B cell (primary cell): Measurements from ENCODE around the gene ZNF57. TPM values are rescaled to one million over a fixed set of nuclear protein-coding genes. Genes with fewer than 3 reads are reported as not detected.
"Not testable (repeated sequence)": the region's sequence is repeated elsewhere in the genome, so short reads cannot be mapped to it uniquely, and the experiment has no call there.

Experiments used
- ATAC-seq: fragments of 200-7000 bp; cut with Tn5 transposase; one replicate; pipeline ENCODE4 v1.10.0; 2021; ENCODE audit warnings: low read depth, mild to moderate bottlenecking, moderate number of reproducible peaks, moderate library complexity
- CTCF ChIA-PET: fragments of 350-600 bp; sonication (Branson Sonifier 250); formaldehyde crosslinking; loops from one replicate; lab custom pipeline; 2021; ENCODE audit warnings: antibody characterized with exemption, inconsistent platforms; lab: Charles Lee
- POLR2A ChIA-PET: fragments of 350-600 bp; sonication (Branson Sonifier 250); formaldehyde crosslinking; loops from one replicate; lab custom pipeline; 2021; ENCODE audit warnings: antibody characterized with exemption; lab: Charles Lee
- DNase-seq: peaks from one replicate; pipeline ENCODE4 v3.0.0; 2013
- H2AFZ ChIP-seq: 2 replicates; pipeline ENCODE4 v1.6.1; 2012; ENCODE audit warnings: mild to moderate bottlenecking, low read depth, low read length; ENCODE audit not compliant: insufficient read depth, poor library complexity, severe bottlenecking
- H3K27ac ChIP-seq, 2 donors: 1 replicate in 1 of 2; 2 replicates in 1 of 2; pipeline ENCODE4 v1.5.1; 2012 to 2013; ENCODE audit warnings: low read length in 2 of 2, mild to moderate bottlenecking in 2 of 2, moderate library complexity in 1 of 2
- H3K27me3 ChIP-seq, 4 experiments: fragments of 200-600 bp in 1 of 4; sonication (generic) in 1 of 4; replicated peaks in 1 of 4; 1 replicate in 2 of 4; 2 replicates in 2 of 4; pipeline versions ENCODE4 v1.6.1 to v1.7.0; 2013 to 2016; ENCODE audit warnings: low read length in 3 of 4, mild to moderate bottlenecking in 2 of 4, mixed read lengths in 1 of 4, moderate library complexity in 1 of 4; ENCODE audit not compliant: insufficient read depth in 4 of 4, control insufficient read depth in 3 of 4; ENCODE audit errors: control extremely low read depth in 1 of 4
- H3K36me3 ChIP-seq, 2 experiments: replicated peaks in 1 of 2; 1 replicate in 1 of 2; 2 replicates in 1 of 2; pipeline versions ENCODE4 v1.6.1 to v1.7.1; 2013; ENCODE audit warnings: low read length in 1 of 2; ENCODE audit not compliant: insufficient read depth in 2 of 2, control insufficient read depth in 1 of 2; ENCODE audit errors: control extremely low read depth in 1 of 2, extremely low read depth in 1 of 2
- H3K4me1 ChIP-seq, 2 donors: fragments of 200-600 bp in 1 of 2; sonication (generic) in 1 of 2; 1 replicate in 1 of 2; 2 replicates in 1 of 2; pipeline versions ENCODE4 v1.5.1 to v1.6.1; 2013 to 2017; ENCODE audit warnings: low read length in 2 of 2; ENCODE audit not compliant: control insufficient read depth in 2 of 2, insufficient read depth in 2 of 2
- H3K4me2 ChIP-seq: replicated peaks from 2 replicates; pipeline ENCODE3; 2012; ENCODE audit warnings: mild to moderate bottlenecking, low read depth, low read length; ENCODE audit not compliant: poor library complexity, severe bottlenecking
- H3K4me3 ChIP-seq, 5 experiments: fragments of 200-600 bp in 1 of 5; sonication (generic) in 1 of 5; 1 replicate in 3 of 5; 2 replicates in 2 of 5; pipeline versions ENCODE4 v1.5.1 to v1.7.0; 2011 to 2016; ENCODE audit warnings: low read length in 4 of 5, mild to moderate bottlenecking in 4 of 5, low read depth in 2 of 5, control low read depth in 1 of 5, moderate library complexity in 1 of 5; ENCODE audit not compliant: insufficient read depth in 1 of 5; ENCODE audit errors: control extremely low read depth in 1 of 5, extremely low read depth in 1 of 5
- H3K79me2 ChIP-seq: fragments of 200-600 bp; sonication (generic); one replicate; pipeline ENCODE4 v1.6.0; 2016; ENCODE audit warnings: low read length; ENCODE audit not compliant: control insufficient read depth, insufficient read depth
- H3K9ac ChIP-seq: fragments of 200-600 bp; sonication (generic); 2 replicates; pipeline ENCODE4 v1.6.1; 2017; ENCODE audit warnings: mild to moderate bottlenecking, low read length, moderate library complexity
- H3K9me3 ChIP-seq, 3 donors: one replicate each; pipeline versions ENCODE4 v1.6.1 to v1.7.1; 2013; ENCODE audit warnings: low read length in 2 of 3; ENCODE audit not compliant: control insufficient read depth in 2 of 3, insufficient read depth in 1 of 3; ENCODE audit errors: control extremely low read depth in 1 of 3
- H4K20me1 ChIP-seq: 2 replicates; pipeline ENCODE4 v1.6.0; 2012; ENCODE audit warnings: mild to moderate bottlenecking, low read length; ENCODE audit not compliant: insufficient read depth, control insufficient read depth, poor library complexity, severe bottlenecking
- H3K27ac Mint-ChIP-seq: one replicate; pipeline ENCODE4 v1.8.0; 2021; ENCODE audit warnings: mixed read lengths
- H3K27me3 Mint-ChIP-seq: one replicate; pipeline ENCODE4 v1.8.0; 2021; ENCODE audit warnings: mixed read lengths
- H3K4me1 Mint-ChIP-seq: one replicate; pipeline ENCODE4 v1.8.0; 2021; ENCODE audit warnings: mixed read lengths
- H3K4me3 Mint-ChIP-seq: one replicate; pipeline ENCODE4 v1.8.0; 2021; ENCODE audit warnings: mixed read lengths
- H3K9me3 Mint-ChIP-seq: one replicate; pipeline ENCODE4 v1.8.0; 2022; ENCODE audit warnings: mixed read lengths; ENCODE audit not compliant: insufficient read depth
- EZH2 ChIP-seq: IDR thresholded peaks from 2 replicates; pipeline ENCODE4 v1.6.1; 2012; ENCODE audit warnings: borderline replicate concordance, low read depth, mild to moderate bottlenecking, moderate library complexity, low read length; ENCODE audit not compliant: insufficient read depth, poor library complexity, severe bottlenecking
- WGBS: methylation state at CpG from one replicate; pipeline ENCODE4 v1.1.5; 2013; ENCODE audit warnings: missing lambda C conversion rate; ENCODE audit not compliant: insufficient coverage; 5-methylcytosine and 5-hydroxymethylcytosine counted together
- intact Hi-C: fragments of 100-400 bp; cut with micrococcal nuclease; formaldehyde crosslinking; loops from one replicate; pipeline ENCODE4 v1.10.0; 2022
- polyA plus RNA-seq: library from polyadenylated mRNA; depleted of rRNA; stranded (reverse); fragments of >200 nt; gene quantifications from 2 replicates; pipeline ENCODE4 v1.2.3, GENCODE V29; 2012
- total RNA-seq, 2 donors: library from RNA; stranded (reverse); fragments of 120-200 nt in 1 of 2; gene quantifications; 1 replicate in 1 of 2; 2 replicates in 1 of 2; pipeline versions ENCODE4 v1.2.3 to v1.2.4, GENCODE V29; 2013 to 2022
- TF ChIP-seq, protein P1 (sequence below): fragments of 200-600 bp; IDR thresholded peaks from one replicate; pipeline ENCODE4 v1.8.0; 2022; ENCODE audit warnings: antibody characterized with exemption, mild to moderate bottlenecking

Gene ZNF57
- total and polyA plus RNA-seq, 2 donors (not counting 1 experiment from before 2014, with no cell fraction given), result 1.4 to 3.4 TPM

DNA sequence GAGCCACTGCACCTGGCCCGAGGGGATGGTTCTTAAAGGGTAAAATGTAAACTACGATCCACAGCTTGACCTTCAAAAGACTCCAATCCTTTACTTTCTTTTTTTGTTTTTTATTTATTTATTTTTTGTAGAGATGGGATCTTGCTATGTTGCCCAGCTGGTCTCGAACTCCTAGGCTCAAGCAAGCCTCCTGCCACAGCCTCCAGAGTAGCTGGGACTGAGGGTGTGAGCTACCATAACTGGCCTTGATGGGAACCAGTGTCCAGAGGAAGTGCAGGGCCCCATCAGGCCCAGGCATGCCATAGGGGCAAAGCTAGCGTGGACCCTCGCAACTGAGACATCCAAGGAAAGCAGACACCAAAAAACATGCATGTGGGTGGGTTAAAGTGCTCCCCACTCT is 62.4 kb downstream of the ZNF57 start:
- no peak overlapping the region for H3K27ac ChIP-seq
- no peak overlapping the region for H3K4me3 Mint-ChIP-seq
- H3K9me3 Mint-ChIP-seq, result no peaks in the 10 kb centered on the region
- H3K9me3 ChIP-seq, result peaks cover 0 to 28% (median 0%) of the 10 kb centered on the region in 3 donors
- no peak overlapping the region for H3K4me3 ChIP-seq
- H3K27ac Mint-ChIP-seq, result no peak overlapping the region
- H4K20me1 ChIP-seq, result no peaks in the 10 kb centered on the region
- no peak overlapping the region for H2AFZ ChIP-seq
- no peaks in the 10 kb centered on the region for H3K27me3 ChIP-seq
- ChIA-PET POLR2A (interaction anchor here (0.7 kb wide), 1 partner anchor 9 kb away, joined by 4 read pairs; no protein-coding TSS in a partner anchor), CTCF (interaction anchor here (0.7 to 15.0 kb wide), 20 partner anchors 8 to 465 kb away, joined by 3 to 281 read pairs (median 4); no protein-coding TSS in a partner anchor)
- H3K36me3 ChIP-seq, result no peaks in the 10 kb centered on the region
- peaks cover 21% of the 10 kb centered on the region for H3K4me1 Mint-ChIP-seq
- H3K9ac ChIP-seq, result no peak overlapping the region
- H3K4me1 ChIP-seq, result peaks cover 21 to 29% of the 10 kb centered on the region in 2 donors
- TF ChIP-seq, protein P1, sequence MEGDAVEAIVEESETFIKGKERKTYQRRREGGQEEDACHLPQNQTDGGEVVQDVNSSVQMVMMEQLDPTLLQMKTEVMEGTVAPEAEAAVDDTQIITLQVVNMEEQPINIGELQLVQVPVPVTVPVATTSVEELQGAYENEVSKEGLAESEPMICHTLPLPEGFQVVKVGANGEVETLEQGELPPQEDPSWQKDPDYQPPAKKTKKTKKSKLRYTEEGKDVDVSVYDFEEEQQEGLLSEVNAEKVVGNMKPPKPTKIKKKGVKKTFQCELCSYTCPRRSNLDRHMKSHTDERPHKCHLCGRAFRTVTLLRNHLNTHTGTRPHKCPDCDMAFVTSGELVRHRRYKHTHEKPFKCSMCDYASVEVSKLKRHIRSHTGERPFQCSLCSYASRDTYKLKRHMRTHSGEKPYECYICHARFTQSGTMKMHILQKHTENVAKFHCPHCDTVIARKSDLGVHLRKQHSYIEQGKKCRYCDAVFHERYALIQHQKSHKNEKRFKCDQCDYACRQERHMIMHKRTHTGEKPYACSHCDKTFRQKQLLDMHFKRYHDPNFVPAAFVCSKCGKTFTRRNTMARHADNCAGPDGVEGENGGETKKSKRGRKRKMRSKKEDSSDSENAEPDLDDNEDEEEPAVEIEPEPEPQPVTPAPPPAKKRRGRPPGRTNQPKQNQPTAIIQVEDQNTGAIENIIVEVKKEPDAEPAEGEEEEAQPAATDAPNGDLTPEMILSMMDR, result no peak
- TF ChIP-seq EZH2, result no peak
- 100% methylated on average over 2 of the region's 5 CpGs for WGBS
- intact Hi-C loops, result loop anchor here (2.0 to 10.0 kb wide), 2 partner anchors 14 to 112 kb away; partner anchors contain the start of gene TLE6
- no peak overlapping the region for H3K4me2 ChIP-seq
- ATAC-seq, result no peak
- no peaks in the 10 kb centered on the region for H3K27me3 Mint-ChIP-seq
- H3K79me2 ChIP-seq, result no peaks in the 10 kb centered on the region
- no peak for DNase-seq

- H2AFZ ChIP-seq, DNase-seq, H3K4me3 ChIP-seq, H3K27me3 ChIP-seq, H3K4me2 ChIP-seq, H3K4me3 Mint-ChIP-seq, ATAC-seq, H3K27ac Mint-ChIP-seq, H4K20me1 ChIP-seq, H3K9ac ChIP-seq, H3K27me3 Mint-ChIP-seq, H3K27ac ChIP-seq, H3K36me3 ChIP-seq, H3K79me2 ChIP-seq, H3K9me3 Mint-ChIP-seq: not testable (repeated sequence)
- POLR2A ChIA-PET, result interaction anchor here (0.7 kb wide), 1 partner anchor 8 kb away, joined by 4 read pairs; no protein-coding TSS in a partner anchor
- CTCF ChIA-PET, result interaction anchor here (1.3 to 15.0 kb wide), 13 partner anchors 7 to 334 kb away, joined by 3 to 281 read pairs (median 5); no protein-coding TSS in a partner anchor
- Histone ChIP-seq H3K4me1 (peaks cover 26 to 34% of the 10 kb centered on the region in 2 donors), H3K9me3 (peaks cover 0 to 33% (median 0%) of the 10 kb centered on the region in 3 donors)
- intact Hi-C loops, result loop anchor here (2.0 to 10.0 kb wide), 2 partner anchors 13 to 111 kb away; partner anchors contain the start of gene TLE6
- 50% methylated on average over 4 of the region's 12 CpGs for WGBS
- peaks cover 24% of the 10 kb centered on the region for H3K4me1 Mint-ChIP-seq
Measured at GRCh38 chr19:2963631-2964030, 62.9 kb downstream of the ZNF57 start.
